Stimulated activated CD4-positive, alpha-beta T cell treated with anti-CD3 and anti-CD28 coated beads, Interleukin-4, amount 100 ng/mL, for 24 hours (primary cell): ENCODE results near the gene LDLRAD3.
A peak's percentile ranks its signal among the peaks of the same experiment; 100 is the strongest.

Experiments used
- DNase-seq: peaks from one replicate; pipeline ENCODE4 v3.0.0-alpha.2; 2020

Gene LDLRAD3

GRCh38 chr11:36258730-36259360 lies 315.0 kb downstream of the LDLRAD3 start:
- DNase-seq = peak; percentile 6

GRCh38 chr11:36261094-36261493 lies 317.2 kb downstream of the LDLRAD3 start:
- DNase-seq = no peak

- no peak for DNase-seq
Observed at GRCh38 chr11:36264011-36264972, 320.4 kb downstream of the LDLRAD3 start.

GRCh38 chr11:36264973-36265344 lies 321.1 kb downstream of the LDLRAD3 start:
- no peak for DNase-seq

- peak; percentile 63 for DNase-seq
Observed at GRCh38 chr11:36265793-36266628, 322.1 kb downstream of the LDLRAD3 start.

- no peak for DNase-seq
Observed at GRCh38 chr11:36266767-36267166, 322.9 kb downstream of the LDLRAD3 start.

- no peak for DNase-seq
Observed at GRCh38 chr11:36268337-36268985, 324.6 kb downstream of the LDLRAD3 start.

- DNase-seq = no peak
Observed at GRCh38 chr11:36270701-36271100, 326.8 kb downstream of the LDLRAD3 start.

GRCh38 chr11:36271794-36272407 lies 328.0 kb downstream of the LDLRAD3 start:
- DNase-seq = no peak

- DNase-seq = no peak
Observed at GRCh38 chr11:36273110-36273509, 329.2 kb downstream of the LDLRAD3 start.

GRCh38 chr11:36274414-36274813 lies 330.6 kb downstream of the LDLRAD3 start:
- DNase-seq = no peak

GRCh38 chr11:36278531-36279282 lies 334.8 kb downstream of the LDLRAD3 start:
- no peak for DNase-seq

- no peak for DNase-seq
Observed at GRCh38 chr11:36280531-36280930, 336.7 kb downstream of the LDLRAD3 start.
